Neutrophil (primary cell): Measurements from ENCODE around the gene ITGA11.

ENCODE experiments used
- H3K27ac ChIP-seq: fragments of 200-600 bp; sonication (generic); 2 replicates; pipeline ENCODE4 v1.5.1; 2016; ENCODE audit warnings: mild to moderate bottlenecking, moderate library complexity
- H3K27me3 ChIP-seq: fragments of 200-600 bp; sonication (generic); 2 replicates; pipeline ENCODE4 v1.6.0; 2016; ENCODE audit warnings: mild to moderate bottlenecking
- H3K36me3 ChIP-seq: fragments of 200-600 bp; sonication (generic); 2 replicates; pipeline ENCODE4 v1.5.1; 2017
- H3K4me1 ChIP-seq, 2 experiments: fragments of 200-600 bp in 1 of 2; sonication (generic) in 1 of 2; 1 replicate in 1 of 2; 2 replicates in 1 of 2; pipeline versions ENCODE4 v1.5.1 to v1.6.1; 2013 to 2016; ENCODE audit warnings: low read depth in 1 of 2, low read length in 1 of 2, mild to moderate bottlenecking in 1 of 2, moderate library complexity in 1 of 2; ENCODE audit not compliant: control insufficient read depth in 1 of 2, insufficient read depth in 1 of 2
- H3K4me3 ChIP-seq, 2 experiments: fragments of 200-600 bp in 1 of 2; sonication (generic) in 1 of 2; 1 replicate in 1 of 2; 2 replicates in 1 of 2; pipeline ENCODE4 v1.5.1; 2013 to 2016; ENCODE audit warnings: low read depth in 1 of 2, low read length in 1 of 2, mild to moderate bottlenecking in 1 of 2, moderate library complexity in 1 of 2
- H3K9me3 ChIP-seq: fragments of 200-600 bp; sonication (generic); 2 replicates; pipeline ENCODE4 v1.5.1; 2016
- CTCF ChIP-seq: fragments of 200-600 bp; sonication (generic); IDR thresholded peaks from 2 replicates; pipeline ENCODE4 v1.5.1; 2016; ENCODE audit warnings: antibody characterized with exemption

Gene ITGA11

GRCh38 chr15:68375191-68375631 is 56.8 kb downstream of the ITGA11 start:
- H3K36me3 ChIP-seq: no peaks in the 10 kb centered on the region
- no peak for TF ChIP-seq CTCF
- no peak overlapping the region for H3K27ac ChIP-seq
- no peaks in the 10 kb centered on the region for H3K9me3 ChIP-seq
- no peak overlapping the region for H3K4me3 ChIP-seq
- H3K27me3 ChIP-seq: no peaks in the 10 kb centered on the region
- no peaks in the 10 kb centered on the region for H3K4me1 ChIP-seq

GRCh38 chr15:68374168-68374745 is 57.7 kb downstream of the ITGA11 start:
- Histone ChIP-seq H3K36me3 (no peaks in the 10 kb centered on the region), H3K4me3 (no peak overlapping the region)

GRCh38 chr15:68373028-68373427 is 58.9 kb downstream of the ITGA11 start:
- TF ChIP-seq CTCF: no peak
- Histone ChIP-seq H3K9me3 (no peaks in the 10 kb centered on the region), H3K36me3 (no peaks in the 10 kb centered on the region), H3K4me1 (no peaks in the 10 kb centered on the region), H3K4me3 (no peak overlapping the region), H3K27me3 (no peaks in the 10 kb centered on the region), H3K27ac (no peak overlapping the region)

More at GRCh38 chr15:68374168-68374745, 57.7 kb downstream of the ITGA11 start:
- Histone ChIP-seq H3K27ac (no peak overlapping the region), H3K27me3 (no peaks in the 10 kb centered on the region), H3K9me3 (no peaks in the 10 kb centered on the region), H3K4me1 (no peaks in the 10 kb centered on the region)
- no peak for TF ChIP-seq CTCF

- Histone ChIP-seq H3K9me3 (no peaks in the 10 kb centered on the region), H3K27me3 (no peaks in the 10 kb centered on the region), H3K4me3 (no peak overlapping the region), H3K27ac (no peak overlapping the region), H3K4me1 (no peaks in the 10 kb centered on the region), H3K36me3 (no peaks in the 10 kb centered on the region)
- no peak for TF ChIP-seq CTCF
Observed at GRCh38 chr15:68372291-68372811, 59.6 kb downstream of the ITGA11 start.

- no peaks in the 10 kb centered on the region for H3K36me3 ChIP-seq
- no peak overlapping the region for H3K4me3 ChIP-seq
- no peaks in the 10 kb centered on the region for H3K4me1 ChIP-seq
- H3K27ac ChIP-seq: no peak overlapping the region
- TF ChIP-seq CTCF: no peak
- H3K9me3 ChIP-seq: no peaks in the 10 kb centered on the region
- H3K27me3 ChIP-seq: peaks cover 3% of the 10 kb centered on the region
Observed at GRCh38 chr15:68371851-68372250, 60.1 kb downstream of the ITGA11 start.
